ACC112 (cell line): ENCODE results near the gene TGFA.

Source experiments
- H2AFZ ChIP-seq: fragments of 200-600 bp; sonication (generic); one replicate; pipeline ENCODE4 v1.6.0; 2017; ENCODE audit warnings: antibody characterized with exemption, low read length; ENCODE audit not compliant: unreplicated experiment
- H3K27ac ChIP-seq: fragments of 200-600 bp; sonication (generic); 2 replicates; pipeline ENCODE4 v1.5.1; 2014; ENCODE audit warnings: low read depth, mild to moderate bottlenecking, antibody characterized with exemption, low read length, moderate library complexity
- H3K27me3 ChIP-seq: fragments of 200-600 bp; sonication (generic); 2 replicates; pipeline ENCODE4 v1.6.1; 2014; ENCODE audit warnings: mild to moderate bottlenecking, antibody characterized with exemption, low read length, moderate library complexity, mixed read lengths; ENCODE audit not compliant: insufficient read depth
- H3K36me3 ChIP-seq: fragments of 200-600 bp; sonication (generic); 2 replicates; pipeline ENCODE4 v1.6.1; 2016; ENCODE audit warnings: mild to moderate bottlenecking, antibody characterized with exemption, low read length, moderate library complexity, mixed read lengths; ENCODE audit not compliant: insufficient read depth
- H3K4me1 ChIP-seq: fragments of 200-600 bp; sonication (generic); one replicate; pipeline ENCODE4 v1.6.1; 2016; ENCODE audit warnings: low read length, mixed read lengths; ENCODE audit not compliant: insufficient read depth, unreplicated experiment, control insufficient read depth
- H3K4me3 ChIP-seq: fragments of 200-600 bp; sonication (generic); 2 replicates; pipeline ENCODE4 v1.5.1; 2014; ENCODE audit warnings: mild to moderate bottlenecking, low read depth, low read length
- H3K79me2 ChIP-seq: fragments of 200-600 bp; sonication (generic); one replicate; pipeline ENCODE4 v1.6.0; 2016; ENCODE audit warnings: low read length; ENCODE audit not compliant: control insufficient read depth, unreplicated experiment, insufficient read depth

TGFA gene

DNA sequence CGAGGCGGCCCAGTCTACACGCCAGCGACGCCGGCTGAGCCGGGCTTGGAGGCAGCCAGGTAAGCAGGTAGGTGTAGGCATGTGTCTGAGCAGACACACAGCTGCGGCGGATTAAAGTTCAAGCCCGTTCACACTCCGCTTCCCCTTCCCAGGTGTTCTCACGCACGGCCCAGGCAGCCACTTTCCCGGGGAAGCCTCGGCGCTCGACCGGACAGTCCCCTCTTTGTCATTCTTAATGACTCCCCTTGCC lies 367 bp downstream of the TGFA start:
- no peaks in the 10 kb centered on the region for H3K79me2 ChIP-seq
- H3K27me3 ChIP-seq = peaks cover 70% of the 10 kb centered on the region
- no peak overlapping the region for H2AFZ ChIP-seq
- no peak overlapping the region for H3K27ac ChIP-seq
- H3K36me3 ChIP-seq = no peaks in the 10 kb centered on the region
- peaks cover 11% of the 10 kb centered on the region for H3K4me1 ChIP-seq
- peak overlapping the region; percentile 77 for H3K4me3 ChIP-seq

DNA sequence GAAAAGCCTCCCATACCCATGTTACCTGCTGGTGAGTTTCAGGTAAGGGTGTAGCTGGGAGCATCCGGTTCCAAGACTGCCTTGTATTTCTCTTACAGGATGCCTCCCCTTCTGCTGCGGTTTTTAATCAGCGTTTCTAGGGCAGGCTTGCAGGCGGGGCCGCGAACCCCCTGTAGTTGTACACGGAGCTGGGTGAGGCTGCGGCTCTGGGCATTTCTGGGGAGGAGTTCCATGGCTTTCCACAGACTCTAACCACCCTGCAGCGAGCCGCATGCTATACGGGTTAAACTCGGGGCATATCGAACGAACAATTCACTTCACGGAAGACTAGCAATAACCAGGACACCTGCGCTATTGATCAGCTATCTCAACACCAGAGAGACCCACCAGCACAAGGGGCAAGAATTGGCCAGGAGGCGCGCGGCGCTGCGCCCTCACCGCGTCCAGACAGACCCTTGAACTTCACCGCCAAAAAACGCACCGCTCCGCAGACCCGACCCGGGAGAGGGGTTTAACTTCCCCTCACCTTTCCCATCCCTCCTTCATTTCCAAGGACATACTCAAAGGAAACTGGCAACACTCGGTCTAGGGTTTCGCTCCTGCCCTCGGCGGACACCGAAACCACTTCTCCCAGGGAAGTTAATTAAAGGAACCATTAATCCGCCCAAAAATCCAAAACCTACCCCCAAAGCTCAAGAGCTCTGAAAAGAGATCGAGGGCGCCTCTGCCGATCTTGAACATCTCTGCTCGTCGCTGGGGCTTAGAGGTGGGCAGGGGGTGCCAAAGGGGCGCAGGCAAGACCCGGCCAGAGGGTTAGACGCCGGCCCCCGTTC lies 909 bp downstream of the TGFA start:
- Histone ChIP-seq H3K27ac (no peak overlapping the region), H3K4me3 (peak overlapping the region; percentile 77), H2AFZ (no peak overlapping the region), H3K4me1 (peaks cover 11% of the 10 kb centered on the region), H3K79me2 (no peaks in the 10 kb centered on the region), H3K36me3 (no peaks in the 10 kb centered on the region), H3K27me3 (peaks cover 64% of the 10 kb centered on the region)

DNA sequence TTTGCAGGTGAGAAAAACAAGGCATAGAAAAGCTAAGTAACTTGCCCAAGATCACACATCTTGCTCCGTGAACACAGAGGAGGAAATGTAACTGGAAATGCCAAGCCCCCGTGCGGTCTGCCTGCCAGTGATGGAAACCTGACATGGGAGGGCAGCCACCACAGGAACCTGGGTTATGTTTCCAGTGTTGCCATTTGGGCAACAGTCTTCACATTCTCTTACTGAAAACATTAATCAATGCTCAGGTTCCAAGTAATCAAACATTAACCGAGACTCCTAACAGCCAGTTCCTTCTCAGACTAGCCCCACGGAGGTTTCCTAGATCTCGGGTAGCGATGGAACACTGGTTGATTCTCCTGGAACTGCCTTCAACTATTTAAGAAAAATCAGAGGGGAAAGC lies 2.5 kb downstream of the TGFA start:
- H2AFZ ChIP-seq = no peak overlapping the region
- no peaks in the 10 kb centered on the region for H3K36me3 ChIP-seq
- no peak overlapping the region for H3K27ac ChIP-seq
- H3K79me2 ChIP-seq = no peaks in the 10 kb centered on the region
- peaks cover 14% of the 10 kb centered on the region for H3K4me1 ChIP-seq
- peaks cover 51% of the 10 kb centered on the region for H3K27me3 ChIP-seq
- no peak overlapping the region for H3K4me3 ChIP-seq

DNA sequence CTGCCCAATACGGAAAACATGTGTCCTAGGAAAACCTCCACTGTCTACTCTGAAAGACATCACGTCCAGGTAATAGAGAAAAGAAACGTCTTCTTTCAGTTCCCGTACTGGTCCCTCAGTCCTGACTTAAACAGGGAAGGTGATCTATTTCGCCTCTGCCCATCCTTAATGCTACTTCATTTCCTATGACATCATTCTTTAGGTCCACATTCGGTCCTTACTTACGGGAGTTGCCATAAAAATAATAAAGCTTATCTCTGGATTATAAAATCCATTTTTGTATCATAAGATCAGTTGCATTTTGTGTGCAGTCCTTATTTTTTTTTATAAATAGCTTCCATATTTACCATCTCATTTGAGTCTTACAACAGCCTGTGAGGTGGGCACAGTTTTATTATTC lies 3.7 kb downstream of the TGFA start:
- no peaks in the 10 kb centered on the region for H3K36me3 ChIP-seq
- H3K79me2 ChIP-seq = no peaks in the 10 kb centered on the region
- H3K4me1 ChIP-seq = peaks cover 14% of the 10 kb centered on the region
- peaks cover 46% of the 10 kb centered on the region for H3K27me3 ChIP-seq
- no peak overlapping the region for H2AFZ ChIP-seq
- no peak overlapping the region for H3K4me3 ChIP-seq
- H3K27ac ChIP-seq = no peak overlapping the region

DNA sequence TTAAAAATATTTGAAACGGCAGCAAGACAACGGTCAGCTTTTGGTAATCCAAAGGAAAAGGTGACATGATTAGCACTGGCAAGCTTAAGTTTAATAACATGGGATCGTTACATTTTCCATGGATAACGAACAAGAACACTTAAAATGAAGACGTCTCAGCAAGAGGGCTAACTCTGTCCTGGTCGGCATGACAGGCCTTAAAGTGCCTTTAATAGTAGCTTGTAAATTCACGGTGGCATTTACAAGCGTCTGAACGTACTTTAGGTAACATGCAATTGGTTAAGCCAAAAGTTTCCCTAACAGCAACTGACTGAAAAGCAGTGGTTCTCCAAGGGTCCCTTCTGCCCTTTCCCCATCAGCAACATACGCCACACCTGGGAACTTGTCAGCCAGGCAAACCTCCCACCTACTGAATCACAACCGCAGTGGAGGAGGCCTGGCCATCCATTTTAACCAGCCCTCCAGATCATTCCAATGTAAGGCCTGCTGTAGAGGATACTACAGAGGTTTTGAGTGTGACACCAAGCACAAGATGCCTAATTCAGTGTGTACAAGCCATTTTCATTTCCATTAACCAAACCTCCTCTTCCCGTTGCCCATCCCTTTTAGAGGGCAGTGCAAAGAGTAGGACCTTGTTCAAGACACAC lies 4.4 kb downstream of the TGFA start:
- Histone ChIP-seq H3K27ac (no peak overlapping the region), H3K27me3 (peaks cover 38% of the 10 kb centered on the region), H3K4me1 (peaks cover 9% of the 10 kb centered on the region), H3K4me3 (no peak overlapping the region), H2AFZ (no peak overlapping the region), H3K36me3 (no peaks in the 10 kb centered on the region), H3K79me2 (no peaks in the 10 kb centered on the region)

DNA sequence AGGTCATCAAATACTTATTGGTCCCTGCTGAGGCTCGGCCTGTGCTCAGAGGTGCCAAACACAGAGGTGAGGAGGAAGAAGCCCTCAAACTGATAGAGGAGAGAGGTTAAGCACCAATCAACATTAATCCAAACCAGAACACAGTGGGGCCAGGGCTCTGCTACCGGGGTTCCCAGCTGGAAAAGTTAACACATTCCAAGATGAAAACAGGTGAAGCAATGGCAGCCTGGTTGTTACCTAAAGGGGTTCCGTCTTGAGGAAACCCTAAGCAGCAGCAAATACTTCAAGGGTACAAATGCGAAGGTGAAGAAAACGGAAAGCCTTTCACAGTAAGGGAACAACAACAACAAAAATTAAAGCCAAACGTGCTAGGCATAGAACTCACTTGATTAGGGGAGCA lies 5.4 kb downstream of the TGFA start:
- H2AFZ ChIP-seq = no peak overlapping the region
- H3K36me3 ChIP-seq = no peaks in the 10 kb centered on the region
- no peaks in the 10 kb centered on the region for H3K79me2 ChIP-seq
- no peak overlapping the region for H3K27ac ChIP-seq
- peaks cover 33% of the 10 kb centered on the region for H3K27me3 ChIP-seq
- H3K4me3 ChIP-seq = no peak overlapping the region
- peaks cover 6% of the 10 kb centered on the region for H3K4me1 ChIP-seq

DNA sequence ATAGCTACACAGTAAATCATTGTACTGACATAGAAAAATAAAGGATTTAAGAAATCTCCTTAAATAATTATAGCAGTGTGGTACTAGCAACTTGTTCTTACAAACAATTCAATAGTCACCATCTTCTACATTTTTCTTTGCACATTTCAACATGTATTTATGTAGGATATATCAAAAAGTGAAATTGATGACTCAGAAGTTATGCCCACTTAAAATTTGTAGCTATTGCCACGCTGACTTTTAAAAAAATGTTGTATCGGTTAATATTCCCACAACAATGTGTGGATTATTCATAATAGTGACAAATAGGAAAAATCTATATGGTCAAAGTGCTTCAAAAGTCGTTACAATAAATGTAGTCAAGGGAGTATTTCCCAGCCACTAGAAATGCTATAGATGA lies 6.7 kb downstream of the TGFA start:
- H3K79me2 ChIP-seq = no peaks in the 10 kb centered on the region
- no peaks in the 10 kb centered on the region for H3K36me3 ChIP-seq
- peaks cover 19% of the 10 kb centered on the region for H3K27me3 ChIP-seq
- peaks cover 3% of the 10 kb centered on the region for H3K4me1 ChIP-seq
- no peak overlapping the region for H2AFZ ChIP-seq
- H3K4me3 ChIP-seq = no peak overlapping the region
- no peak overlapping the region for H3K27ac ChIP-seq

DNA sequence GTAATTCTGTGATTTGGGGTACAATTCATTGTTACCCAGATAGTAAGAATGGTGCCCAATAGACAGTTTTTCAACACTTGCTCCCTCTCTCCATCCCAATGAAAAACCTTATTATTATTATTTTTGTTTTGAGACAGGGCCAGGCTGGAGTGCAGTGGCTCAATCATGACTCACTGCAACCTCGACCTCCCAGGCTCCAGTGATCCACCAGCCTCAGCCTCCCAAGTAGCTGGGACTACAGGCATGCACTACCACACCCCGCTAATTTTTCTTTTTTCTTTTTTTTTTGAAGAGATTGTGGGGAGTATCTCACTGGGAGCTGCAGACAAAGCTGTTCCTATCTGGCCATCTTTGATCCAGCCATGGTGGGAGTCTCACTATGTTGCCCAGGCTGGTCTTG lies 7.2 kb downstream of the TGFA start:
- Histone ChIP-seq H3K79me2 (no peaks in the 10 kb centered on the region), H3K27me3 (peaks cover 14% of the 10 kb centered on the region), H2AFZ (no peak overlapping the region), H3K27ac (no peak overlapping the region), H3K4me3 (no peak overlapping the region), H3K4me1 (peaks cover 8% of the 10 kb centered on the region), H3K36me3 (no peaks in the 10 kb centered on the region)

DNA sequence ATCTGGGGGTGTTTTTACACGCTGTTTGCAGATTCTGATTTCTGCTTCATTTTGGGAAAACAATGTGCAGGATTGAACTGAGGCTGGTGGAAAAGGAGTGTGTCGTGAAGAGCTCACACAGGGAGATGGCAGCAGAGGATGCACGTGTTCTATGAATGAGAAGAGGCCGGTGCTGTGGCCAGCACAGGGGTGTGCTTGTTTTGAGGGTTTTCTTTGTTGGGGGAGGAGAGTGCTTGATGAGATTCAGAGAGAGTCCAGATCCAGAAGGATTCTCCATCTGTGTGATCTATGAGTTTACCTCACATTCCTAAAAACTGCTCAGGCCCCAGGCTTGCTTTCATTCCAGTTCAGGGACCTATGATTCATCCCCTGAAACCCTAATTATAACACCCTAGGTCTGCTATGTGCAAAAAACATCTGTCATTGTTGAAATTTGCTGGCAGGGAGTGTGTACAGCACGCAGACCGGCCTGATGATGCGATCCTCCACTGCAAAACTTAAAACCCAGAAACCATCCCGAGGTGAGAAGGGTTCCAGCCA lies 12.1 kb downstream of the TGFA start:
- no peak overlapping the region for H3K27ac ChIP-seq
- H3K27me3 ChIP-seq = no peaks in the 10 kb centered on the region
- no peak overlapping the region for H2AFZ ChIP-seq
- no peaks in the 10 kb centered on the region for H3K79me2 ChIP-seq
- H3K4me1 ChIP-seq = peaks cover 8% of the 10 kb centered on the region
- no peak overlapping the region for H3K4me3 ChIP-seq
- H3K36me3 ChIP-seq = no peaks in the 10 kb centered on the region

DNA sequence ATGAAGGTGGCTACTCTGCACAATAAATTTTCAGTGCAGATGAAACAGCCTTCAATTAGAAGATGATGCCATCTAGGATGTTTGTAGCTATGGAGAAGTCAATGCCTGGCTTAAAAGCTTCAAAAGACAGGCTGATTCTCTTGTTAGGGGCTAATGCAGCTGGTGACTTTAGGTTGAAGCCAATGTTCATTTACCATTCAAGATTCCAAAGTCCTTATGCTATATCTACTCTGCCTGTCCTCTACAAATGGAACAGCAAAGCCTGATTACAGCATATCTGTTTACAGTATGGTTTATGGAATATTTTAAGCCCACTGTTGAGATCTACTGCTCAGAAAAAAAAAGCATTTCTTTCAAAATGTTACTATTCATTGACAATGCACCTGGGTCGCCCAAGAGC lies 15.8 kb downstream of the TGFA start:
- Histone ChIP-seq H3K4me1 (peaks cover 6% of the 10 kb centered on the region), H3K79me2 (no peaks in the 10 kb centered on the region)

DNA sequence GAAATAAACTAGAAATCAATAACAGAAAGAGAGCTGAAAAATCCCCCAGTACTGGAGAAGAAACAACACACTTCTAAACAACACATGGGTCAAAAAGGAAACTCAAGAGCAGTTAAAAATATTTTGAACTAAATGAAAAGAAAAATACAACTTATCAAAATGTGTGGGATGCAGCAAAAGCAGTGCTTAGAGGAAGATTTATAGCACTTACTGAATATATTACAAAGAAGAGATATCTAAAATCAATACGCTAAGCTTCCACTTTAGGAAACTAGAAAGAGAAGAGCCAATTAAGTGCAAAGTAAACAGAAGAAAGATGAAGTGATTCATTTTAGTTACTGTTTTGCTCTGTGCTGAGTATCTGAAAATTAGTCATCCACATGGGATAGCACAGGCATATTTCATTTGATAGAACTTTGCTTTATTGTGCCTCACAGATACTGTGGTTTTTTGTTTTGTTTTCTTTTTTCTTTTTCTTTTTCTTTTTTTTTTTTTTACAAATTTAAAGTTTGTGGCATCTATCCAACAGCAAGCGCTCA lies 17.0 kb downstream of the TGFA start:
- Histone ChIP-seq H3K79me2 (no peaks in the 10 kb centered on the region), H3K27me3 (no peaks in the 10 kb centered on the region; the same call in 1 of the 2 replicates), H2AFZ (no peak overlapping the region), H3K27ac (no peak overlapping the region), H3K4me3 (no peak overlapping the region), H3K4me1 (peaks cover 4% of the 10 kb centered on the region), H3K36me3 (no peaks in the 10 kb centered on the region)

More for the DNA sequence above, 15.8 kb downstream of the TGFA start:
- no peaks in the 10 kb centered on the region; the same call in 1 of the 2 replicates for H3K27me3 ChIP-seq
- H3K27ac ChIP-seq = no peak overlapping the region
- H3K36me3 ChIP-seq = no peaks in the 10 kb centered on the region
- H3K4me3 ChIP-seq = no peak overlapping the region
- no peak overlapping the region for H2AFZ ChIP-seq
